Activated CD8-positive, alpha-beta memory T cell treated with anti-CD3 and anti-CD28 coated beads, Interleukin-2, amount 50 U/mL, for 1 hour (primary cell): Measurements from ENCODE around the gene SLU7.

Experiments
- DNase-seq: peaks from one replicate; pipeline ENCODE4 v3.0.0-alpha.2; 2020; ENCODE audit errors: extremely low read depth

SLU7 gene

GRCh38 chr5:160418561-160419457 lies at the start of gene SLU7:
Gene SLU7 (minus strand): TSS chr5:160419081. CDS start chr5:160415294, 3,787 bp downstream.
- peak; percentile 75 for DNase-seq

GRCh38 chr5:160468363-160468975 lies 49.6 kb upstream of the SLU7 start:
- DNase-seq = no peak

- DNase-seq = peak; percentile 33
Observed at GRCh38 chr5:160467555-160468362, 48.9 kb upstream of the SLU7 start.

DNA sequence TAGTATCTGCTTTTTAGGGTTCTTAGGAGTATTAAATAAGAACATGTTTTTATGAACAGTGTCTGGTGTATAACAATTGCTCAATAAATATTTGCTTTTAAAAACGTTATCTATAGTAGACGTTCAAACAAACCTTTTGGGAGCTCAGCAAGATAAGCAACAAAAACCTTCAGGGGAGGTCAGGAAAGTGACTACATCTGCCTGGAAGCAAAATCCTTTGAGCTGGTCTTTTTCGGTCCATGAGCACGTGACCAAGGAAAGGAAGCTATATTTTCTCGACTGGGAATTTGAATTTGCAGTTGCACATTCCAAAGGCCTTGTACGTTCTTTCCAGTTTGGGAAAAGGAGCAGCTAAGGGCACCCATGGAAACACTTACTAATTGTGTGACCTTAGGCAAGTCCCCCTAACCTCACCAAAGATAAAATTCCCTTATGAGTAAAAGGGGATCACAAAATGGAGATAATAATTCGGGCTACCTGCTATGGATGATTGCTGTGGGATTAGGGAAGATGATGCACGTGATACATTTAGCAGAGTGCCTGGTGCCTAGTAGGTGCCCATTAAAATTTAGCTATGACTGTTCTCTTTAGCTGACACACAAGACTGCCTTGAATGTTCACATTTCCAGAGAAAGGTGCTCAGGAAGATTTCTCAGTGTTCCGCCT lies 48.1 kb upstream of the SLU7 start:
- no peak for DNase-seq

DNA sequence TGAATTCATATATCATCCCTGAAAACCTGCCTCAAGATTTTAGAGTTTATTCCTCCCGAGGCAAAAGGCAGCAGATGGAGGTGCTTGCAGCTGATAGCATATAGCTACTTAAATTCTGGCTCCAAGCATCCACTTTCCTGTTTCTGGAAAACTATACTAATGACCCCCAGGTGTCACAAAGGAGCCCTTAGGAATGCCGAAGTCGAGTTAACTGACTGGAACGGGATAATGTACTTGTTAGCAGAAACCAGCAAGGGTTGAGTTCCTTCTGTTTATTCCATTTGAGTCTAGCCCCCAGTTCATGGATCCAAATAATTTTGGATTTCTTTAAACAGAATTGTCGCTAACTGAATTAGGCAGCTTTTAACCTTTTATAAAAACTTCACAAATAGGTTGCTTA lies 47.2 kb upstream of the SLU7 start:
- no peak for DNase-seq

- no peak for DNase-seq
Observed at GRCh38 chr5:160464466-160464797, 45.6 kb upstream of the SLU7 start.

GRCh38 chr5:160463740-160464465 lies 45.0 kb upstream of the SLU7 start:
- no peak for DNase-seq

DNA sequence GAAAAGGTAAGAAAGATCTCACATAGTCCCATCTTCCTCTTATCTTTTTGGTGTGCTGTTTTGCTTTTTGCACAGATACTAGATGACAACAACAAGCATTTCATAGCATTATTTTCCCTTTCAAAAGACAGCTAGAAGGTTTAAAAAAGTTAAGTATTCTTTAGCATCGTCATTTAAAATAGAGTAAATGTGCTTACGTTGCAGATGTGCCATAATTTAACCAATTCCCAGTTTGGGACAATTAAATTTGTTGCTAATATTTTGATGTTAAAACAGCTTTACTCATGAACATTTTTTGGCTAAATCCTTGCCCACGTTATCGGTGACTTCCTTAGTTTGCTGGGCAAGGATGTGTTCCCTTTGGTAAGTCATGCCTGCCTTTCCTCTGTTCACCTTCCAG lies 44.3 kb upstream of the SLU7 start:
- no peak for DNase-seq

DNA sequence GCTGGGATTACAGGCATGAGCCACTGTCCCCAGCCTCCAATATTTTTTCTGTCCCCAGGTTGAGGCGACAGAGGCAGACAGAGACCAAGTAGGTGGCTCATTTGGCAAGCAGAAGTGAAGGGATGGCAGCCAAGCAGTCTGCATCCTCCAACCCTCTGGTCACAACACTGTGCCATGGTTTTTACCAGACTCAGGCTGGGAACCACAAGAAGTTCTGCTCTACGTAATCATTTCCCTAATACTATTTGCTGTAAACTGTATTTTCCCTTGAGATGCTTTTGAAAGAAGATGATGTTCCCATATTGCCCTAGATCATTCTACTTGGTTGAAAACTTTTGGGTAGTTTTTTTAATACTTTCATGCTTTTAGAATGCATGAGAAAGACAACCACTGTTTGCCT lies 43.3 kb upstream of the SLU7 start:
- no peak for DNase-seq

DNA sequence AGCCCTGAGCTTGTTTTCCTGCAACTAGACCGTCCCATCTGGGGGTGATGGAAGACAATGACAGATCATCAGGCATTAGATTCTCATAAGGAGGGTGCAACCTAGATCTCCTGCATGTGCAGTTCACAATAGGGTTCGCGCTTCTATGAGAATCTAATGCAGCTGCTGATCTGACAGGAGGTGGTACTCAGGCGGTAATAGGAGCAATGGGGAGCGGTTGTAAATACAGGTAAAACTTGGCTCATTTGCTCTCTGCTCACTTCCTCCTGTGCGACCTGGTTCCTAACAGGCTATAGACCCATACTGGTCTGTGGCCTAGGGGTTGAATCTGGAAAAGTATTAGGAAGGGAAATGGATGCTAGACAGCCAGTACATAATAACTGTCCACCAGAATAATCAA lies 42.5 kb upstream of the SLU7 start:
- DNase-seq = no peak

DNA sequence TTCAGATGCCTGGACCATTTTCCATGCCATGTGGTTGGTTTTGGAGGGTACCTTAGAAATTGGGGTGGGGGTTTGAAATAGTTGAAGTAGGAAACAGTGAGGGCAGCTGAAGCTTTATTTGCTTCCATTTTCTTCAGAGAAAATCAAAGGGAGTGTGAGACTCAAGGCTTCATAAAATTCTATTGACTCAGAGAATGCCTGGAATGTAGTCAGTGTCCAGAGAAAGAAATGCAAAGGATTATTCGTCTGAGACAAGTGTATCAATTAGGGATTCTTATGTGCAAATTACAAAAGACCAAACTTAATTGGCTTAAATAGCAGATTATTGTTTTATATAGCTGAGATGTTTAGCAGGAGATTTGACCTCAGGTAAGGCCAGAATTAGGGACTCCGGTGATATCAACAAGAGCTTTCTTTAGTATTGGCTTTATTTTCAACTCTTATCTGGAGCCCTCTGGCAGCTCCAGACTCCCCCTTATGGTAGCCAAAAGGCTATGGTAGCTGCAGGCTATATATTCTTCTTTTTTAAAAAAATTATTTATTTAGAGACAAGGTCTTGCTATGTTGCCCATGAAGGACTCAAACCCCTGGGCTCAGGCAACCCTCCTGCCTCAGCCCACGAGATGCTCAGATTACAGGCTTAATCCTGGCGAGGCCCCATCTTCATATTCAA lies 41.6 kb upstream of the SLU7 start:
- DNase-seq = no peak

DNA sequence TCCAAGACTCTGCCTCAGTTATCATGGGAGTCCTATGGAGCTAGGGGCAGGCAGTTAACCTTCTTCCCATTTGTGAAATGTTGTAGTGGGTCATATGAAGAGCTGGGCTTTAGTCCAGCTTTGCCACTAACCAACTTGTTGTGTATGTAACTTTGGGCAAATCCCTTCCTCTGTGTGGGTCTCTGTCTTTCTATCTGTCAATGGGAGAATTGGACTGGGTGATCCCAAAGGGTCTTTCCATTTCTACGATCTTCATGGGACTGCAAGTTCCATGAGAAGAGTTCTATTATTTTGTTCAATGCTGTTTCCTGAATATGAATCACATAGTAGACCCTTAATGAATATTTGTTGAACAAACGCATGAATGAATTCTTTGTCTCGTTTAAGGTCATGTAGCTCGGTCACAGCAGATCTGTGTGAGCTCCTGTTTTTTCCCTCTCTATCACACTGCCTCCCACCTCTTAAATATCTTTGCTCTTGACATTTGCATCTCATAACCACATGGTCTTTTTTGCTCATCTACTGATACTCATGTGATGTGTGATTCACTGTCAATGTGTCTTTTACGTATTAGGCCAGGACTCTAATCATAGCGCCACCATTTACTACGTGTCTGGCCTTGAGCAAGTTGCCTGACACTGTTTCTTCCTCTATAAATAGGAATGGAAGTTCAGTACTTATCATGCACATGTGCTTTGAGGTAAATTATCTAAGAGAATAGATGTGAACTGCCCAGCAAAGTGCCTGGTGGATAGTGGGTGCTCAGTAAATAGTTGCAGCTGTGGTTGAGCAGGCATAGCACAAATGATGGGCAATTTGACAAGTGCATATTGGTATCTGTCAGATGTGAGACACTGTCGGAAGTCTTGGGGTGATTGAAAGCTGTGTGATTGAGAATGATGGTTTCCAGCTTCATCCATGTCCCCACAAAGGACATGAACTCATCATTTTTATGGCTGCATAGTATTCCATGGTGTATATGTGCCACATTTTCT lies 40.2 kb upstream of the SLU7 start:
- no peak for DNase-seq

GRCh38 chr5:160457252-160457651 lies 38.4 kb upstream of the SLU7 start:
- DNase-seq = no peak

DNA sequence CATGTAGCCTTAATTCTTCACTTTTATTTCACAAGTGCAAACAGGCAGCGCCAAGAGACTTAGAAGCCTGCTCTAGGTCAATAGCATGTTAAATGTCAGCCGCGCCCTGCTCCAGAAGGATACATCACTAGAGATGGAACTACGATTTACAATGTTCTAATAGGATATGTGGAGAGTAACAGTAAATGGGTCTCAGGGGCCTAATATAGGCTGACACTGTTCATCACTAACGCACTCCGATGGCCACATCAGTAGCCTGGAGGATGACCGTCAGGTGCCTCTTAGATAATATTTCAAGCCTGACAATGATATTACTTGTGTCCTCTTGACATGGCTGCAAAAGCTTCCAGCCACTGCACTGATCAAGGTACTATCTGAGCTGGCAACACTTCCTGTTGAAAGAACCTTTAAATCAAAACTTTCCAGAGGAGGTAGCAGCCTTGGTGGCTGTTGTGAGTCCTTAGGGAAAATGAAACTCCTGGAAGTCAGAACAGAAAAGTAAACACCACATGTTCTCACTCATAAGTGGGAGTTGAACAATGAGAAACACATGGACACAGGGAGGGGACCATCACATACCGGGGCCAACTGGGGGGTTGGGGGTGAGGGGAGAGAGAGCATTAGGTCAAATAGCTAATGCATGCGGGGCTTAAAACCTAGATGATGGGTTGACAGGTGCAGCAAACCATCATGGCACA lies 37.7 kb upstream of the SLU7 start:
- DNase-seq = no peak

DNA sequence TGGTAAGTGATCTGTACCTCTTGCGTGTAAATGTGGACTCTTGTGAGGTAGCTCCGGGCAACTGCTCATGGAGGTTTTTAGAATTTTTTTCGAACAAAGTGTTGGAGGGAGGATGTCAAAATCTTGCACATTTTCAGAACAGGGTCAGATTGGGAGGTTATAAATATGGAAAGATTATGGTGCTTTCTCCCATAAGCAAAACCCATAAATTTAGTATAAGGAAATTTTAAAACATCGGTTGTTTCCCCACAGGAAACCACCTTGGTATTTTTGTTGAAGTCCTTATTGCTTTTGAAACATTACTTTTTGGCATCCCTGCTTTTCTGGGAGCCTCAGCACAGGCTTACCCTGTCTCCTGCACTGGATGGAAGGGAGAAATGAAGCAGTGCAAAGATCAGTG lies 36.7 kb upstream of the SLU7 start:
- no peak for DNase-seq

GRCh38 chr5:160453751-160454150 lies 34.9 kb upstream of the SLU7 start:
- no peak for DNase-seq

GRCh38 chr5:160452795-160453194 lies 33.9 kb upstream of the SLU7 start:
- DNase-seq = no peak

- DNase-seq = no peak
Observed at GRCh38 chr5:160452036-160452435, 33.2 kb upstream of the SLU7 start.

GRCh38 chr5:160451281-160451680 lies 32.4 kb upstream of the SLU7 start:
- no peak for DNase-seq
